CD4-positive, alpha-beta memory T cell (primary cell): ENCODE data around the gene CBLN3. TPM values are rescaled to one million over a fixed set of nuclear protein-coding genes. Genes with fewer than 3 reads are reported as not detected.

ENCODE experiments used
- CTCF ChIA-PET: fragments of 350-600 bp; sonication (Branson Sonifier 250); formaldehyde crosslinking; loops from one replicate; lab custom pipeline; 2021; ENCODE audit warnings: inconsistent platforms; ENCODE audit not compliant: partially characterized antibody; lab: Charles Lee
- POLR2A ChIA-PET: fragments of 350-600 bp; sonication (Branson Sonifier 250); formaldehyde crosslinking; loops from one replicate; lab custom pipeline; 2021; ENCODE audit not compliant: partially characterized antibody; lab: Charles Lee
- DNase-seq, 5 donors: peaks; one replicate each; pipeline versions ENCODE4 v3.0.0 to v3.0.0-alpha.2; 2020 to 2022; ENCODE audit warnings: mixed read lengths in 1 of 5
- H3K27ac ChIP-seq: one replicate; pipeline ENCODE4 v1.7.0; 2013; ENCODE audit warnings: low read depth, low read length
- H3K27me3 ChIP-seq: 2 replicates; pipeline ENCODE4 v1.7.0; 2013; ENCODE audit warnings: mild to moderate bottlenecking, low read length, moderate library complexity; ENCODE audit not compliant: insufficient read depth
- H3K36me3 ChIP-seq: 2 replicates; pipeline ENCODE4 v1.7.0; 2013; ENCODE audit warnings: mild to moderate bottlenecking, low read length, moderate library complexity; ENCODE audit not compliant: insufficient read depth
- H3K4me1 ChIP-seq: 2 replicates; pipeline ENCODE4 v1.7.0; 2013; ENCODE audit warnings: mild to moderate bottlenecking, low read length, moderate library complexity; ENCODE audit not compliant: insufficient read depth
- H3K4me3 ChIP-seq, 2 donors: one replicate each; pipeline ENCODE4 v1.7.0; 2013; ENCODE audit warnings: low read length in 2 of 2, mild to moderate bottlenecking in 1 of 2
- H3K9me3 ChIP-seq, 2 donors: one replicate each; pipeline ENCODE4 v1.7.0; 2013; ENCODE audit warnings: low read length in 2 of 2, control low read depth in 1 of 2; ENCODE audit not compliant: control insufficient read depth in 1 of 2
- H3K27ac Mint-ChIP-seq, 7 donors: one replicate each; pipeline ENCODE4 v1.8.0; 2020 to 2021; ENCODE audit warnings: mixed read lengths in 7 of 7, mild to moderate bottlenecking in 6 of 7, inconsistent platforms in 3 of 7, moderate library complexity in 3 of 7
- H3K27me3 Mint-ChIP-seq, 2 donors: one replicate each; pipeline ENCODE4 v1.8.0; 2020 to 2021; ENCODE audit warnings: mixed read lengths in 2 of 2
- H3K36me3 Mint-ChIP-seq, 2 donors: one replicate each; pipeline ENCODE4 v1.8.0; 2020 to 2021; ENCODE audit warnings: mixed read lengths in 2 of 2, inconsistent platforms in 1 of 2, mild to moderate bottlenecking in 1 of 2
- H3K4me1 Mint-ChIP-seq, 4 donors: one replicate each; pipeline ENCODE4 v1.8.0; 2020 to 2021; ENCODE audit warnings: mixed read lengths in 4 of 4, mild to moderate bottlenecking in 1 of 4
- H3K4me3 Mint-ChIP-seq, 8 donors: one replicate each; pipeline ENCODE4 v1.8.0; 2020 to 2021; ENCODE audit warnings: mixed read lengths in 8 of 8, mild to moderate bottlenecking in 7 of 8, moderate library complexity in 6 of 8, inconsistent platforms in 3 of 8
- H3K9me3 Mint-ChIP-seq, 8 donors: one replicate each; pipeline ENCODE4 v1.8.0; 2020 to 2021; ENCODE audit warnings: mixed read lengths in 8 of 8, mild to moderate bottlenecking in 5 of 8, inconsistent platforms in 3 of 8, moderate library complexity in 1 of 8
- intact Hi-C: fragments of 100-400 bp; cut with micrococcal nuclease; formaldehyde crosslinking; loops from one replicate; pipeline ENCODE4 v1.15.1; 2023
- polyA plus RNA-seq, 2 donors: library from polyadenylated mRNA; unstranded; fragments of 300-500 nt; fragmentation: Illumina TruSeq; gene quantifications; one replicate each; pipeline ENCODE4 v1.2.3, GENCODE V29; 2021
- total RNA-seq, 2 experiments: library from RNA; stranded (reverse); gene quantifications; one replicate each; pipeline ENCODE4 v1.2.3, GENCODE V29; 2021

CBLN3 gene
- total and polyA plus RNA-seq, 4 experiments from 2014 or later, result 0.41 to 6.1 (median 3.8) TPM; not detected in 1

GRCh38 chr14:24422261-24422660, 7.2 kb downstream of the CBLN3 start:
- Mint-ChIP-seq H3K27ac (no peak overlapping the region), H3K27me3 (no peaks in the 10 kb centered on the region), H3K36me3 (no peaks in the 10 kb centered on the region), H3K4me1 (peaks cover 18 to 24% (median 20%) of the 10 kb centered on the region in 4 donors), H3K9me3 (peaks cover 0 to 2% (median 0%) of the 10 kb centered on the region in 8 donors), H3K4me3 (no peak overlapping the region)
- H3K27ac ChIP-seq, result no peak overlapping the region
- no peak overlapping the region for H3K4me3 ChIP-seq
- ChIA-PET POLR2A (interaction anchor here (1.2 to 11.1 kb wide), 3 partner anchors 9 to 17 kb away, joined by 3 to 215 read pairs (median 5); partner anchors contain the start of gene SDR39U1), CTCF (interaction anchor here (6.8 to 24.1 kb wide), 3 partner anchors 9 to 91 kb away, joined by 30 to 791 read pairs (median 42); partner anchors contain the start of genes ADCY4 and RIPK3)
- intact Hi-C loops, result no loop called here
- peak in 1 of 5 donors; percentile 31 for DNase-seq
- H3K9me3 ChIP-seq, result no peaks in the 10 kb centered on the region
- H3K36me3 ChIP-seq, result no peaks in the 10 kb centered on the region
- H3K4me1 ChIP-seq, result peaks cover 40% of the 10 kb centered on the region
- no peaks in the 10 kb centered on the region for H3K27me3 ChIP-seq

GRCh38 chr14:24418492-24418873, 11.0 kb downstream of the CBLN3 start:
- H3K36me3 Mint-ChIP-seq, result no peaks in the 10 kb centered on the region
- Histone ChIP-seq H3K9me3 (no peaks in the 10 kb centered on the region), H3K27me3 (no peaks in the 10 kb centered on the region), H3K4me1 (peaks cover 16% of the 10 kb centered on the region), H3K36me3 (no peaks in the 10 kb centered on the region), H3K4me3 (no peak overlapping the region), H3K27ac (no peak overlapping the region)
- intact Hi-C loops, result no loop called here
- no peaks in the 10 kb centered on the region for H3K27me3 Mint-ChIP-seq
- CTCF ChIA-PET, result interaction anchor here (1.0 to 6.8 kb wide), 5 partner anchors 9 to 176 kb away, joined by 5 to 30 read pairs (median 6); partner anchors contain the start of gene TINF2
- H3K9me3 Mint-ChIP-seq, result no peaks in the 10 kb centered on the region
- peak overlapping the region in 1 of 7 donors; percentile 48 for H3K27ac Mint-ChIP-seq
- H3K4me1 Mint-ChIP-seq, result no peaks in the 10 kb centered on the region
- no peak overlapping the region for H3K4me3 Mint-ChIP-seq
- no peak for DNase-seq
- POLR2A ChIA-PET, result interaction anchor here (0.8 to 4.4 kb wide), 3 partner anchors 9 to 91 kb away, joined by 3 to 22 read pairs (median 3); partner anchors contain the start of genes CBLN3 and KHNYN

- Mint-ChIP-seq H3K27me3 (no peaks in the 10 kb centered on the region), H3K9me3 (no peaks in the 10 kb centered on the region), H3K27ac (peak overlapping the region in 1 of 7 donors; percentile 48), H3K4me3 (no peak overlapping the region), H3K4me1 (no peaks in the 10 kb centered on the region), H3K36me3 (no peaks in the 10 kb centered on the region)
- ChIA-PET CTCF (interaction anchor here (6.8 kb wide), 1 partner anchor 14 kb away, joined by 30 read pairs; no protein-coding TSS in a partner anchor), POLR2A (interaction anchor here (4.4 kb wide), 1 partner anchor 12 kb away, joined by 22 read pairs; the partner anchor contains the start of genes CBLN3 and KHNYN)
- intact Hi-C loops, result no loop called here
- H3K9me3 ChIP-seq, result no peaks in the 10 kb centered on the region
- no peak overlapping the region for H3K4me3 ChIP-seq
- no peaks in the 10 kb centered on the region for H3K36me3 ChIP-seq
- H3K27me3 ChIP-seq, result no peaks in the 10 kb centered on the region
- H3K27ac ChIP-seq, result no peak overlapping the region
- peaks cover 11% of the 10 kb centered on the region for H3K4me1 ChIP-seq
- no peak for DNase-seq
Measured at GRCh38 chr14:24417832-24418491, 11.5 kb downstream of the CBLN3 start.

- no peak overlapping the region for H3K4me3 Mint-ChIP-seq
- H3K4me1 Mint-ChIP-seq, result no peaks in the 10 kb centered on the region
- no peak overlapping the region for H3K4me3 ChIP-seq
- no peaks in the 10 kb centered on the region for H3K9me3 Mint-ChIP-seq
- H3K4me1 ChIP-seq, result peaks cover 2% of the 10 kb centered on the region
- intact Hi-C loops, result no loop called here
- ChIA-PET POLR2A (interaction anchor here (4.4 kb wide), 1 partner anchor 13 kb away, joined by 22 read pairs; the partner anchor contains the start of genes CBLN3 and KHNYN), CTCF (interaction anchor here (6.8 kb wide), 1 partner anchor 14 kb away, joined by 30 read pairs; no protein-coding TSS in a partner anchor)
- H3K36me3 ChIP-seq, result no peaks in the 10 kb centered on the region
- peak in 1 of 5 donors; percentile 27 for DNase-seq
- H3K27me3 Mint-ChIP-seq, result no peaks in the 10 kb centered on the region
- H3K27ac ChIP-seq, result no peak overlapping the region
- H3K27ac Mint-ChIP-seq, result no peak overlapping the region
- no peaks in the 10 kb centered on the region for H3K27me3 ChIP-seq
- H3K36me3 Mint-ChIP-seq, result no peaks in the 10 kb centered on the region
- no peaks in the 10 kb centered on the region for H3K9me3 ChIP-seq
Measured at GRCh38 chr14:24416932-24417619, 12.4 kb downstream of the CBLN3 start.

DNA sequence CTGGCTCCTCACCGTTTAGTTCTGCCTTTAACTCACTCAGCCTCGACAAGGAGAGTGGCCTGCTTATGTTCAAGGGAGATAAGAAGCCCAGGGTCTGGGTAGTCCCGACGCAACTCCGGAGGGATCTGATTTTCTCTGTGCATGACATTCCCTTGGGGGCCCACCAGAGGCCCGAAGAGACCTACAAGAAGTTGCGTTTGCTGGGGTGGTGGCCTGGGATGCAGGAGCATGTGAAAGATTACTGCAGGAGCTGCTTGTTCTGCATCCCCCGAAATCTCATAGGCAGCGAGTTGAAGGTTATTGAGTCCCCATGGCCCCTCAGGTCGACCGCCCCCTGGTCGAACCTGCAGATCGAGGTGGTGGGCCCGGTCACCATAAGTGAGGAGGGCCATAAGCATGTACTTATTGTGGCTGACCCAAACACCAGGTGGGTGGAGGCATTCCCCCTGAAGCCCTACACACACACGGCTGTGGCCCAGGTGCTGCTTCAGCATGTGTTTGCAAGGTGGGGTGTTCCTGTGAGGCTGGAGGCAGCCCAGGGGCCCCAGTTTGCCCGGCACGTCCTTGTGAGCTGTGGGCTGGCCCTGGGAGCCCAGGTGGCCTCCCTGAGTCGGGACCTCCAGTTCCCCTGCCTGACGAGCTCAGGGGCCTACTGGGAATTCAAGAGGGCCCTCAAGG, 13.1 kb downstream of the CBLN3 start:
- ChIA-PET POLR2A (interaction anchor here (4.4 kb wide), 1 partner anchor 14 kb away, joined by 22 read pairs; the partner anchor contains the start of genes CBLN3 and KHNYN), CTCF (no interaction called here)
- no peaks in the 10 kb centered on the region for H3K36me3 Mint-ChIP-seq
- no peaks in the 10 kb centered on the region for H3K9me3 Mint-ChIP-seq
- no peak overlapping the region for H3K4me3 Mint-ChIP-seq
- Histone ChIP-seq H3K36me3 (no peaks in the 10 kb centered on the region), H3K4me1 (no peaks in the 10 kb centered on the region), H3K4me3 (no peak overlapping the region), H3K27ac (no peak overlapping the region), H3K27me3 (no peaks in the 10 kb centered on the region), H3K9me3 (no peaks in the 10 kb centered on the region)
- H3K27ac Mint-ChIP-seq, result no peak overlapping the region
- intact Hi-C loops, result no loop called here
- DNase-seq, result peak in 1 of 5 donors; percentile 8
- no peaks in the 10 kb centered on the region for H3K27me3 Mint-ChIP-seq
- no peaks in the 10 kb centered on the region for H3K4me1 Mint-ChIP-seq

GRCh38 chr14:24415421-24416253, 13.8 kb downstream of the CBLN3 start:
- H3K27ac ChIP-seq, result no peak overlapping the region
- Mint-ChIP-seq H3K27me3 (no peaks in the 10 kb centered on the region), H3K4me1 (no peaks in the 10 kb centered on the region), H3K27ac (peak overlapping the region in 1 of 7 donors; percentile 13), H3K36me3 (no peaks in the 10 kb centered on the region), H3K4me3 (no peak overlapping the region), H3K9me3 (no peaks in the 10 kb centered on the region)
- no peak for DNase-seq
- no peaks in the 10 kb centered on the region for H3K27me3 ChIP-seq
- ChIA-PET CTCF (interaction anchor here (3.2 kb wide), 1 partner anchor 173 kb away, joined by 10 read pairs; the partner anchor contains the start of gene TINF2), POLR2A (interaction anchor here (0.6 to 4.4 kb wide), 2 partner anchors 14 kb away, joined by 4 to 22 read pairs; partner anchors contain the start of genes CBLN3 and KHNYN)
- no peak overlapping the region for H3K4me3 ChIP-seq
- H3K36me3 ChIP-seq, result no peaks in the 10 kb centered on the region
- no peaks in the 10 kb centered on the region for H3K4me1 ChIP-seq
- intact Hi-C loops, result no loop called here
- no peaks in the 10 kb centered on the region for H3K9me3 ChIP-seq
